Activated CD4-positive, alpha-beta T cell treated with anti-CD3 and anti-CD28 coated beads for 1 hour (primary cell): ENCODE data around the gene PAK6.

Source experiments
- DNase-seq: peaks from one replicate; pipeline ENCODE4 v3.0.0-alpha.2; 2020

Gene PAK6

DNA sequence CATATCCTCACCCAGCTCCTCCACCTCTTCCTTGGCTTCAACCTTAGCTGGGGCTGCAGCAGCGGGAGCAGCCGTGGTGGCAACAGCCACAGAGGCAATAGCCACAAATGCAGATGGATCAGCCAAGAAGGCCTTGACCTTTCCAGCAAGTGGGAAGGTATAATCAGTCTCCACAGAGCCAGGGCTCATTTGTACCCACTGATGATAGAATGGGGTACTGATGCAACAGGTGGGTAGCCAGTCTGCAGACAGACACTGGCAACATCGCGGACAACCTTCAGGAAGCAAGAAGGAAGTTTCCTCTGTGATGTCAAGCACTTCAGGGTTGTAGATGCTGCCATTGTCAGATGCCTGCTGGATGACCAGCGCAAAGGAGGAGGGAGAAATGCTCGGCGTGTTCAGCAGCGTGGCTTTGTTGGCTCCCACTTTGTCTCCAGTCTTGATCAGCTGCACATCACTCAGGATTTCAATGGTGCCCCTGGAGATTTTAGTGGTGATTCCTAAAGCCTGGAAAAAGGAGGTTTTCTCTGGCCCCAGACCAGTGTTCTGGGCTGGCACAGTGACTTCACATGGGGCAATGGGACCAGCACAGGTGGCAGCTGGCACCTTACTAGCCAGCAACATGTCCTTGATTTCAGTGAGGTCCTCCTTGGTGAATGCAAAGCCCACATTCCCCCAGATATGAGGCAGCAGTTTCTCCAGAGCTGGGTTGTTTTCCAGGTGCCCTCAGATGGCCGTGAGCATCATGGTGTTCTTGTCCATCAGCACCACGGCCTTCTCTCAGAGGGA lies 73.7 kb downstream of the PAK6 start:
- no peak for DNase-seq

- no peak for DNase-seq
These were observed 74.9 kb downstream of the PAK6 start for GRCh38 chr15:40313531-40314398.

GRCh38 chr15:40314723-40315276 lies 75.9 kb downstream of the PAK6 start:
- DNase-seq: no peak

DNA sequence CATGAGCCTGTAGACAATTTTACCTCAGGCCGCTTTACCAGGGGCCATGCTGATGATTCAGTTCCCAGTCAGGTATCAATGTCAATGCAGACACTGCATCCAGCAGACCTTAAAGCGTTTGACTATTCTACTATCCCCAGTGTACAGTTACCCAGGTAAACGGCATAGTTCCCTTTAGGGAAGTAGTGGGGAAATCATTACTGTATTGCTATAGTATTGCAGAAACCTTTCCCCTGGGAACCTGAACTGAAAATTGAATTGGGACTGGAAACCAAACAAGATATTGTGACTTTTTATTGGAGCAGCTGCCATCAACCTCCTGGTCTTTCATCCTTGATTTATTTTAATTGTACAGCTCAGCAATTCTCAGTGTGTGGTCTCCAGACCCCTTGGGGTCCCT lies 78.1 kb downstream of the PAK6 start:
- no peak for DNase-seq

DNA sequence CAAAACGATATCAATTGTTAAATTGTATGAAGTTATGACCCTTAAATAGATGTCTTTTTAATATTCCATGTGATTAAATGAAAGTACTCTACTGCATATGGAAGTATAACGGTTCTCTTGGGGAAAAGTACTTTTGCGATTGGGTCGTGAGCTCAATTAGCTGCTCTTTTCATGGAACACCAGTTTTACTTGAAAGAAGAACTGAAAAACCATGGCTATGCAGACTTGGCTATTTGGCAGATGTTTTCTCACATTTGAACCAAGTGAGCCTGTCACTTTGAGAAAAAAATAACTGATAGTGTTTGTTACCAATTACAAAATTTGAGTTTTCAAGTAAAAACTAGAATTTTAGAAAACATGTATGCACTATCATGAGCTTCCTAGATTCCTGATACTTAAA lies 78.7 kb downstream of the PAK6 start:
- DNase-seq: no peak

DNA sequence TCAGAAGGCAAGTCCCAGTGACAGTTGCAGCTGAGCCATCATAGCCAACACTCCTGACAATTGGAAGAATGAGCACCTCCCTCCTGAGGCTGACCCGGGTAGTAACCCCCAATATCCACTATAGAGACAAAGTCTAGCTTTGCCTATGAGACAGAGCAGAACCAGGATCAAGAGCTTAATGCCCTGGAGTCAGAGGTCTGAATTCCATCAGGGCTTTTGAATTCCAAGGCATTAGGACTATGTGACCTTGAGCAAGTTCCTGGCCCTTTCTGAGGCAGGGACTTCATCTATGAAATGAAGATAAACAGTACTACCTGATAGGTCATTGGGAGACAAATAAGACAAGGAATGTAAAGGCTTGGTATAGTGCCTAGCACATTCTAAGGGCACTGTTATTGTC lies 81.5 kb downstream of the PAK6 start:
- DNase-seq: no peak

GRCh38 chr15:40320931-40321371 lies 82.1 kb downstream of the PAK6 start:
- no peak for DNase-seq

- DNase-seq: no peak
These were observed 83.8 kb downstream of the PAK6 start for GRCh38 chr15:40322531-40323238.

GRCh38 chr15:40323239-40323952 lies 84.5 kb downstream of the PAK6 start, which contains the start of gene INAFM2:
TSS of gene INAFM2 (plus strand) at chr15:40323692. CDS start at chr15:40324056, 364 bp downstream.
- DNase-seq: peak; percentile 86

GRCh38 chr15:40323953-40324937 lies 85.4 kb downstream of the PAK6 start:
- no peak for DNase-seq

- DNase-seq: no peak
These were observed 86.3 kb downstream of the PAK6 start for GRCh38 chr15:40325188-40325587.

DNA sequence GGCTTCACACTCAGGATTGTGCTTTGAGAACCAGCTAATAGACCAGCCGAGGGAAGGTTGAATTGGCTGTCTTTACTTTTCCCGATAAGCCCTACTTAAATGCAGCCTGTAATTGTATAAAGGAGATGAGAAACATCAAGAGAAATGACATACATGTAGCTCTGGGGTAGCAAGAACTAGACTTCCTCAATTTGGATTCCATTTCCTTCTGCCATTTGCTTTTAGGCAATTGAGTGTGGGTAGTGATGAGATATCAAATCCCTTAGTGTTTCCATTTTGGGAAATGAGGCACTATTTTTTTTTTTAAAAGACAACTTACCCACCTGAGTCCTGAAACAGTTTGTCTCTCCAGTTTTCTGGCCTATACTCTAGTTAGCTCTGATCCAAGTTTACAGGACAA lies 86.8 kb downstream of the PAK6 start:
- DNase-seq: no peak
